HepG2 (cell line): ENCODE data around the gene SLC12A2. TPM values are rescaled to one million over a fixed set of nuclear protein-coding genes. Genes with fewer than 3 reads are reported as not detected.

ENCODE experiments used
- GLMP ChIP-seq: sonication (generic); formaldehyde crosslinking; IDR thresholded peaks from 2 replicates; pipeline ENCODE4 v1.9.0; 2021; ENCODE audit warnings: missing genetic modification reagents, mild to moderate bottlenecking, borderline replicate concordance
- KIAA2018 ChIP-seq: sonication (generic); formaldehyde crosslinking; IDR thresholded peaks from 2 replicates; pipeline ENCODE4 v1.5.0; 2020; ENCODE audit warnings: mild to moderate bottlenecking, missing genetic modification reagents, borderline replicate concordance
- NFIC ChIP-seq: IDR thresholded peaks from 2 replicates; pipeline ENCODE4 v1.6.1; 2012; ENCODE audit warnings: mild to moderate bottlenecking, low read length, inconsistent platforms
- POLR2AphosphoS2 ChIP-seq: IDR thresholded peaks from 2 replicates; pipeline ENCODE4 v1.6.1; 2011; ENCODE audit warnings: low read depth, low read length, improper control_type of control experiment
- RFXAP ChIP-seq: sonication (generic); formaldehyde crosslinking; IDR thresholded peaks from 2 replicates; pipeline ENCODE4 v1.4.0; 2020; ENCODE audit warnings: missing genetic modification reagents, borderline replicate concordance
- ZNF382 ChIP-seq: sonication (generic); formaldehyde crosslinking; IDR thresholded peaks from 2 replicates; pipeline ENCODE4 v1.5.0; 2020; ENCODE audit warnings: missing genetic modification reagents, mild to moderate bottlenecking, borderline replicate concordance
- polyA plus RNA-seq, 8 experiments: library from polyadenylated mRNA; depleted of rRNA in 3 of 8; stranded (reverse) in 7 of 8; unstranded in 1 of 8; fragments of >200 nt; fragmentation: Illumina TruSeq in 4 of 8; extraction: Trizol in 4 of 8; gene quantifications; 2 replicates each; pipeline versions ENCODE4 v1.2.1 to v1.2.3, GENCODE V29; 2011 to 2016; ENCODE audit warnings: low read depth in 4 of 8, missing spikeins in 1 of 8, mixed read lengths in 1 of 8; ENCODE audit not compliant: insufficient read depth in 1 of 8
- total RNA-seq, 5 experiments: library from RNA; depleted of rRNA; stranded (reverse); fragments of >200 nt; fragmentation: Illumina TruSeq; extraction: Trizol; gene quantifications; 2 replicates each; pipeline ENCODE4 v1.2.3, GENCODE V29; 2016; ENCODE audit warnings: low read depth in 1 of 5

Gene SLC12A2
- total and polyA plus RNA-seq, 2 of the 13 experiments (the other 11 are each of a cell fraction or from before 2014, with no cell fraction given), result 4.0 to 9.7 TPM

DNA sequence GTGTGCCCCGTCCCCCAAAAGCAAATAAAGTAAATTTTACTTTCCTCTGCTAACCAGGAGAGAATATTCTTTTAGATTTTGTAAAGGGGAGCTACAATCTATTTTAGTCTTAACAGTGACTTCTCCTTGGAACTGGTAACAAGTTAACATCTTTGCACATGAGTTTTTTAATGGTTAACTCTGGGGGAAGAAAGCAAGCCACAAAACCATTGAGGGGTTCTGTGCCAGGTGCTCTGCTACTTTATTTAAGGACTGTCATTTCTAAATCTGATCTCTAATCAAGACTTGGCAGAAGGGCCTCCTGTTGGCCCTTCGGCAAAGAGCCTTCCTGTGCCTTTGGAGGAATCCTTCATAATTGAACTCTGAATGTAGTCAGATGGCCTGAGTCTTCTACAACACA, 153.4 kb downstream of the SLC12A2 start (continued):
- TF ChIP-seq NFIC (no peak), KIAA2018 (no peak), ZNF382 (CRISPR knock-in tag) (no peak), POLR2AphosphoS2 (no peak), GLMP (CRISPR knock-in tag) (no peak), RFXAP (no peak)
